HG03025 (cell line): ENCODE results near the gene DNAH10.

Experiments used
- ATAC-seq: cut with Tn5 transposase; IDR thresholded peaks from one replicate; pipeline ENCODE4 v1.9.1; 2021; ENCODE audit warnings: mild to moderate bottlenecking, moderate library complexity; ENCODE audit not compliant: unreplicated experiment, low FRiP score

The DNAH10 gene

DNA sequence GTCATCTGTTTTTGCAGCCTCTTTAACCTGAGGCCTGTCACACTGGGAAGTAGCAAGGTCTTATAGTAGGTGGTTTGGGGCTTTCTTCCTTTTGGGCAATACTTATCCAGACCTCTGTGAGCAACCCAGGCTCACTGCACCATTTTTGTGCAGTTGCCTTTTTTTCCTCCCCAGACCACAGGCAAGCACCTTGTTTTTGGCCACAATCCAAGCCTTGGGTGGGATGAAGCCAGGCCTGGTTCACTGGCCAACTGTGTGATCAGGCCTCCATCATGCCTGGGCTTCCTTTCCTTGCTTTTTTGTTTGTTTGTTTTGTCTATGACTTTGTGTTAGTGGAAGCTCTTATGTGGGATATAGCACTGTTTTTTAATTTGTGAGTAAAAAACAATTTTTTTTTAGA is 71.7 kb downstream of the DNAH10 start:
- ATAC-seq = no peak

DNA sequence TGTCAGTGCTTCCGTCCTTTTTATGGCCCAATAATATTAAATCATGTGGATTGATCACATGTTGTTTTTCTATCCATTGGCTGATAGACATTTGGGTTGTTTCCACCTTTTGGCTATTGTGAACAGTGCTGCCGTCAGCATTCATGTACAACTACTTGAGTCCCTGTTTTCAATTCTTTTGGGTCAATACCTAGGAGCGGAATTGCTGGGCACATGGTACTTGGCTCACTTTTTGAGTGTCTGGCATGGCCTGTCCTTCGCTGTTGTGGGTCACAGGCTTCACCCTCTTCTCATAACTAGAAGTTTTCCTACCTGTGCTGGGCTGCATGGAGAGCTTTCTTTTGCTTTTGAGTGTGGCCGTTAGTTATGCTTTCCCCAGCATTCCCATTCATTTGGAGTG is 72.7 kb downstream of the DNAH10 start:
- no peak for ATAC-seq

DNA sequence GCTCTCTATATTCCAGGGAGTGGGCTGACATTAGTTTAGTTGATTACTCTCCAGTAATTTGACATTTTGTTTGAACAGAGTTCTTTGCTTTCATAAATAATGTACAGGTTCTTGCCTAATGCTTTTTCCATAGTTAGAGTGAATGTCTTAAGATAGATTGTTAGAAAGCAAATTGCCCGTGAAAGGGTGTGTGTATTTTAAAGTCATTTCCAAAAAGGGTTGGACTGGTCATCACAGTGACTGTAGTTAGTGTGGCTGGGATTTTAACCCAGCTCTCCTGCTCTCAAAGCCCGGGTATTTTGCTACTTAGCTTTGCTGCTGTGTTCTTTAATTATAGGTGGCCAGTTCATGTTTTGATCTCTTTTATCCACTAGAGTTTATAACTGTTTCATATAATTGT is 74.2 kb downstream of the DNAH10 start:
- no peak for ATAC-seq

DNA sequence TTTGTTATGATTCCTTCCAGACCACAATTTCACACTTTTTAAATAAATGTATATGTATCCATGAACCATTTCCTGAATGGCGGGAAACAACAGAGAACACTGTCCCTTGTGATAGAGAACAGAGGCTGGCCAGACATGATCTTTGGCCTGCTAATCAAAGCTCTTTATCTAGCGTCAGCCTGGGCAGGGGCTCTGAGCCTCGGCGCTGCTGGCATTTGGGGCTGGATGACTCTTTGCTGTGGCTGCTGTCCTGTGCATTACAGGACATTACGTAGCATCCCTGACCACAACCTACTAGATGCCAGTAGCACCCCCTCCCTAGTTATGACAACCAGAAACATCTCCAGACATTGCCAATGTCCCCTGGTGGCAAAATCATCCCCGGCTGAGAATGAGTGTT is 77.7 kb downstream of the DNAH10 start:
- ATAC-seq = no peak

DNA sequence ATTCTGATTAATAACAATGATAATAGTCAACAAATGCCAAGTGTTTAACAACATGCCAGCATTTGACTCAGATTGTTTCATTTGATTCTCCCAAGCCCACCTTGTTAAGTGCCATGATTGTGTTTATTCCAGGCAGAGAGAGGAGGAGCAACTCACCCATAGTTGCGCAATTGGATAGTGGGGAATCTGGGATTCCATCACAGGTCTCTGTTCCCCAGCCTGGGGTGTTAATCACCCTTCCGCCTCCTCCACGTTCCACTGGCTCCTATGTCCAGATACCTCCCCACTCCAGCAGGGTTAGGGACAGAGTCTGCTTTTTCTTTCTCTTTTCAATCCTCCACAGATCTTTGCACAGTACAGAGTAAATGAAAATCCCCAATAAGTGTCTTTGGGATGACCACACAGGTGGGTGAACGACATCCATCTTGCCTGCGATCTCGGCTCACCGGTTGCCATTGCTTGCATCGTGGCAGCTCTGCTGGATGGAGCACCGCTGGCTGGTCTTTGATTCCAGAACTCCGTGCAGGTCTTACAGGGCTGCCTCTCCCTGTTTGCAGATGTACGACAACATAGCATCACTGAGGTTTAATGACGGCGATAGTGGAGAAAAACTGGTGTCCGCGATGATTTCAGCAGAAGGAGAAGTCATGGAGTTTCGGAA is 78.8 kb downstream of the DNAH10 start:
- ATAC-seq = no peak

DNA sequence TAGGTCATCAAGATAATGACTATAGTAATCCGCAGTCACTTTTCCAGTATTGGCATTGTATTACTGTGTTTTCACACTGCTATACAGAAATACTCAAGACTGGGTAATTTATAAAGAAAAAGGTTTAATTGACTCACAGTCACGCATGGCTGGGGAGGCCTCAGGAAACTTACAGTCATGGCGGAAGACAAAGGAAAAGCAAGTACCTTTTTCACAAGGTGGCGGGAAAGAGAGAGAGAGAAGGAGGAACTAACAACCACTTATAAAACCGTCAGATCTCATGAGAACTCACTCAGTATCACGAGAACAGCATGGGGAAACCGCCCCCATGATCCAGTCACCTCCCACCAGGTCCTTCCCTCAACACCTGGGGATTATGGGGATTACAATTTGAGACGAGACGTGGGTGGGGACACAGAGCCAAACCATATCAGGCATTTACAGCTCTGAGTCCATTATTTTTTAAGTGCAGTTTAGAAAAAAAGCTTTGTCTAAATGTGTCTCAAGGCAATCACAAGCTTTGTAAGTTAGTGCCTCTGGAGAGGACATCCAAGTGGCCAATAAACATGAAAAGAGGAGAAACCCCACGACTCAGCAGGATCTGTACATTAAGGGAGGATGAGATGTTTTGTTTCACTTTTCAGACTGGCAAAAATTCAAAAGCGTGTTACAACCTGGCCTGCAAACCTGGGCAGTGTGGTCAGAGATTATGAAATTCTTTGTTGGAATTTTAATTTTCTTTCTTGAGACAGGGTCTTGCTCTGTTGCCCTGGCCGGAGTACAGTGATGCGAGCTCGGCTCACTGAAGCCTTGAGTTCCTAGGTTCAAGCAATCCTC is 82.0 kb downstream of the DNAH10 start:
- ATAC-seq = no peak

DNA sequence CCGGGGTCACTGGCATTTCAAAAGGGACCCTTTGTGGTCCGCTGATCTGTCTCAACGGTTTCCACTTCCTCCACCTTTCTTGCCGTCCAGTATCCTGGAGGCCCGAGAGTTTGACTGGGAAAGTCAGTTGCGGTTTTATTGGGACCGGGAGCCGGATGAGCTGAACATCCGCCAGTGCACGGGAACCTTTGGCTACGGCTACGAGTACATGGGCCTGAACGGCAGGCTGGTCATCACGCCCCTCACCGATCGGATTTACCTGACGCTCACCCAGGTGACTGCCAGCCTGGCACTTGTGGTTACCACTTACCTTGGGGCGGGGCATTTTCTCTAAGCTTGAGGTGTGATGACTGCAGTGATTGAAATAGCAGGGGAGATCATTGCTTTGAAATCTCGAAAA is 83.8 kb downstream of the DNAH10 start:
- no peak for ATAC-seq

DNA sequence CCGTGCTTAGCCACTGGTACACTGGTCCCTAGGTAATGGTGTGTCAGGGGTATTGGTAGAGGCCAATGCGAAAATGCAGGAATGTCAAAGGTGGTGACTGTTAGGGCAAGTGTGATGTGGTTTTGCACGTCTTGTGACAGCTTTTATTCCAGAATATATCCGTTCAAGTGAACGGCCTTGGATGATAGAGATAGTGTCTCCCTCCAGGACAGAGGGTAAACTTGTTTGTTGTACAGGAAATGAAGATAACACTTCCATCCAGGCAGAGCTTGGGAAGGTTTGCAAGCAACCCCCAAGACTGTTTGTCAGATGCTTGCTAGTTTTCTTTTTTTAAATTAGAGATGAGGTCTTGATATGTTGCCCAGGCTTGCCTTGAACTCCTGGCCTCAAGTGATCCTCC is 84.2 kb downstream of the DNAH10 start:
- no peak for ATAC-seq

DNA sequence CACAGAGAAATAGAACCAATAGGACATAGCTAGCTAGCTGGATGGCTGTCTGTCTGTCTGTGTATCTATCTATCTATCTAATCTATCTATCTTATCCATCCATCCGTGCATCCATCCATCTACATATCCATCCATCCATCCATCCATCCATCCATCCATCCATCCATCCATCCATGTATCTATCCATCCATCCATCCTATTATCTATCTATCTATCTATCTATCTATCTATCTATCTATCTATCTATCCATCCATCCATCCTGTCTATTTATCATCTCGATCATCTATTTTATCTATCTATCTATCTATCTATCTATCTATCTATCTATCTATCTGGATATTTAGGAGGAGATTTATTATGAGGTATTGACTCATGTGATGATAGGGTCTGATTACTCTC is 84.9 kb downstream of the DNAH10 start:
- ATAC-seq = no peak

DNA sequence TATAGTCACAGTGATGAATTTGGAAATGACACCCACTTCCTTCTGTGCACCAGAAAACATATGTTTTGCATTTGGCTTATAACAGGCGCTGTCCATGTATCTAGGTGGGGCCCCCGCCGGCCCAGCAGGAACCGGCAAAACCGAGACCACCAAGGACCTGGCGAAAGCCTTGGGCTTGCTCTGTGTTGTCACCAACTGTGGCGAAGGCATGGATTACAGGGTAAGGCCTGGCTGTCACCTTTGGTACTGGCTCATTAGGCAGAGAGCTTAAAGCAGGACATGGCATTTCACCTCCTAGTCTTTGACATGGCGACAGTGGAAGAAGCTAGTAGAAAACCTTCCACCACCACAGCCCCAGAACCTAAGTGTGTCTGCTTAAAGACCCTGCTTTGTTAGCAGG is 85.8 kb downstream of the DNAH10 start:
- ATAC-seq = no peak

DNA sequence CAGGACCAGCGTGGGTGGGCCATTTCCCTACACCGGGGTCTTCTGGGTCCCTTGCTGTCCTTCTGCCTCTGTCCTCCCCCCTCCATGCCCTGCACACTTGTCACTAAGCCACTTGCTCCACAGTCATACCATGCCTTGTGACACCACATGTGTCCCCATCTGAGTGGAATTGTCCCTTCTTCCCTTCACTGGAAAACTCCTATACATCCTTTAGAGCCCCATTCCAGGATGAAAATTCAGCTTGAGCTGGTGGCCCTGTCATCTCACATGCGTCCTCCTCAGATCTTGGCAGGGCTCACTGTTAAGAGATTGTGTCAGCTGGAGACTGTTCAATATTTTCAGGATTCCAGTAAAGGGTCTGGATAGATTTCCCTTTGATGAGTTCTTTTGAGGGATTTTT is 87.4 kb downstream of the DNAH10 start:
- ATAC-seq = no peak

DNA sequence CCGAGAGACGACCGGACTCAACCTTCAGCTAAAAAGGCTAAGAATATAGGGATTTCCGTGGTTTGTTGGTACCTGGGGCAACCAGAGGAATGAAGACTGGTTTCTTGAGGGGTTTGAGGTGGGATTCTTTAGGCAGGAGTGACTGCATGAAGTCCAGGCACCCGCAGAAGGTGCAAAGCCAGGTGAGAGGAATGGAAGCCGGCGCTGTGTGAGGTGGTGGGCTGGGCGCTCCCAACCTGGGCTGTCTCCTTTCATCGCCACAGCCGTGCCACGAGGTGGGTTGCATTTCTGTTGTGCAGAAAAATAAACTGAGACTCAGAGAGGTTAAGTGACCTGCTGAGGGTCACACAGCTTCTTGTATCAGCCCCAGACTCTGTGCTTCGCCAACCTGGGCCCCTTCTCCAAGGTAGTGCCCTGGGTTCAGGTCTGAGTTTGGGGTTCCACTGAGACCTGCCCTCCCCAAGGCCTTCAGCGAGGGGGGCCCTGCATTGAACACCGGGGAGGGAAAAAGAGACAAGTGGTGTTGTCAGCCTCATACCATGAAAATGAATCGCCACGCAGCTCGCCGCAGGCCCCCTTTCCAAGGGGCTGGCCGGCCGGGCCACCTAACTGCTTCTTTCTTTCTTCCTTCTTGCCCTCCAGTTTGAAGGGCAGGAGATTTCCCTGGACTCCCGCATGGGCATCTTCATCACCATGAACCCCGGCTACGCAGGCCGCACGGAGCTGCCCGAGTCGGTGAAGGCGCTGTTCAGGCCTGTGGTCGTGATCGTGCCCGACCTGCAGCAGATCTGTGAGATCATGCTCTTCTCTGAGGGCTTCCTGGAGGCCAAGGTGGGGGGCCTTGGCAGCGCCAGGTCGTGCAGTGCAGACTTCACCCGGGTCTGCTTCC is 88.4 kb downstream of the DNAH10 start:
- ATAC-seq = no peak

DNA sequence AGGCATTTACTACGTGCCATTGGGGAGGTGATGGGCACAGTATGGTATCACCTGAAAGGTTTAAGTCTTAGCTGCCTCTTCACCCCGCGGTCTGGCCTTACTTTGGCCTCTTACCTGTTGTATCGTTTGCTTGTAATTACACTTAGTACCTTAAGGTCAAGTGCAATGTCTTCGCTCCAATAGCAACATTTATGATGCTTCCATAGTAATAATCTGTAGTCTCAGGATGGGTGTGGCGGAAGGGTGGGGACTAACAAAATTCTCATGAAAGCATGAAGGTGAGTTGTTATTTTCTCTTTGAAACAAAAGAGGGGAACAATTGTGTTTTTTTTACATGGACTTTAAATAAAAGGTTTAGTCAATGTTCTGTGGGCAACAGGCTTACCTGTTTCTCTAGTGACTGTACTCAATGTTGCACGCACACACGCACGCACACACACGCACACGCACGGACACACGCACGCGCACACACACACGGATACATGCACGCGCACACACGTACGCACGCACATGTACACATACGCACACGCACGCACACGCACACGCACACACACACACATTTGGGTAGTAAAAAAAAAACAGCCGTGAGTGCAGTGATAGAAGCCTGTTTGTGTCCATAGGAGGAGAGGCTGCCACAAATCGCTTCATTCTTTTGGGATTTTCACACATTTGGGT is 91.4 kb downstream of the DNAH10 start:
- ATAC-seq = no peak

DNA sequence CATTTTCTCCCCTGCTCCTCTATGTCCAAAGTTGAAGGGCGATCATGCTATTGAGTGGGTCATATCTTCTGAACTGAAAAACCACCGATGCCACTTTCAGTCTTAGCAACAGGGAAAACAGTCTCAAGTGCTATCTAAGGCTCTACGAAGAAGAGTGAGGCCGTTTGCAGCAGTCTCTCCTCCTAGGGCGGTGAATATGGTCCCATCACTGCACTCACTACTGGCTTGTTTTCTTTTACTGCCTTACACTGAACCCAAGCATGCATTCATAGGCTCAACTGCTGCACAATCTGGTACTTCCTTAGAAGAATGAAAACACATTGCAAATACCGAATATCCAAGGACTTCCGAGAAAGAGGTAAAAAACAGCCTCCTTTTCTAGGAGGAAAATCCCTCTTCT is 92.1 kb downstream of the DNAH10 start:
- no peak for ATAC-seq

DNA sequence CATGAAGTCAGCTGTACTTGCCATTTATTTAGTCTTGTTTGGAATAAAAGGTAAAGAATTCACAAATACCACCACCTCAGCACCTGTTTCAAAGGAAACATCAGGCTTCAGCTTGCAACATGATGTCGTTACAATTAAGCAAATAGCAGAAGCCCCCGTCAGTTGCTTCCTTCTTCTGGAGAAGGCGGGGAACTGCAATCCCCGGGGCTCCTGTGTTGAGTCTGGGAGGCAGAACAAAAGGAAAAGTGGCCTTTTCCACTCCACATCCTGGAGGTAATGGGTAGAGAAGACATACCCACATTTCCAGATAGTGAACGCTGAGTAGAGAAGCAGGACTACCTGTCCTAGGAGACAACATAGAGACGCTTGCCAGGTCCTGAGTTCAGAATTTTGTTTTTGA is 92.8 kb downstream of the DNAH10 start:
- ATAC-seq = no peak

DNA sequence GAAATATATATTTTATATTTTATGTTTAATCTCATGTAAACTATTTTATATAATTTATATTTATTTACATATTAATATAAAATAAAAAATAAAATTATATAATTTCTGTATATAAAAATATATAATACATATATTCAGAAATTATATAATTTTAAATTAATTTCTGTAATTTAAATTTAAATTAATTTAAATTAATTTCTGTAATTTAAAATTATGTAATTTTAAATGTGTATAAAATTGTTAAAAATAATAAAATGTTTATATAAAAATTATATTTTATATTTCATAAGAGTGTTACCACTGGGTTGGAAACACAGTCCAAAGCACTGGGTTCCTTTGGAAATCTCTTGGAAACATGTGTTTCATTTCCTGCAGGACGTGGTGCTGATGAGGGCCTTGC is 94.6 kb downstream of the DNAH10 start:
- no peak for ATAC-seq

DNA sequence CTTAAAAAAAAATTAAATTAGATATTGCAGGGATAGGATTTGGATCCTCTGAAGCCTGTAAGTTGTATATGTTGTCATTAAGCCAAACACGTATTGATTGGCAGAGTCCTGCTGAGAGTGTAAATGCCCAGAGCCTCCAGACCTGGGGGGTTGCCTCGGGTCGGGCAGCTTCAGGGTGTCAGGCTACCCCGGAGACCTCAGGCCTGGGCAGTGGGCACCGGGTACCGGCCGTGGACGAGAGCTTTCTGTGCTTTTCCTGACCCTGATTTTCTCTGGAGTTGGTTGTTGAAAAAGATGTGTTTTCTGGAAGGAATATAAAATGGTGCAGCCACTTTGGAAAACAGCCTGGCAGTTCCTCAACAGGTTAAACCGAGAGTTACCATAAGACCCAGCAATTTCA is 96.1 kb downstream of the DNAH10 start:
- ATAC-seq = no peak

DNA sequence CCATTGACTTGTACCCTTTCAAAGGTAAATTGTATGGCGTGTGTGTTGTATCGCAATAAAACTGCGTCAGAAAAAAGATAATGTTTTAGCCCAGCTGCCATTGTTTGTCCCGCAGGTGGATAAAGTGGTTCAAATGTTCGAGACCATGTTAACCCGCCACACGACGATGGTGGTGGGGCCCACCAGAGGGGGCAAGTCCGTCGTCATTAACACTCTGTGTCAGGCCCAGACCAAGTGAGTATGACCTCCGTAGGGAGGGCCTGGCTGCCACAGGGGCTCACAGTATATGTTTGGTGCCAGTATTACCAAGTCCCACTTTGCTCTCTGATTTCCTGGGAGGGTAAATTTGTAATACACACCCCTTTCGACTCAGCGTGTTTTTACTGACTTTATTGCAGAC is 96.9 kb downstream of the DNAH10 start:
- no peak for ATAC-seq

DNA sequence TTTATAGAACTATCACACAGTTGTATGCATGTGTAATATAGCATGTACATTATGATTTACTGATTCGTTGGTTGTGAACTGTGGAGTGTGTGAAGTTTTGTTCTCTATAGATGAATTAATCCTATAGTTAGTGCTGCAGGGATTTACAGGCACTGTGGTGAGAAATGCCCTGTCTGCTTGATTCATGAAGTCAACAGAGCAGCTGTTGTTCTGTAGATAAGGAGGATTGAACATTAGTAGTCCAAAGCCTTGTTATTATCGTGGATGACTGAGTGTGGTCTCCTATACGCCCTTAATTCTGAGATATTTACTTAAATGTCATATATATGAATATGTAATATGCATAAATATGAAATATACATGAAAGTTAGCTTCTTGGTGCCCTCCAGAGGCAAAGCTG is 98.3 kb downstream of the DNAH10 start:
- ATAC-seq = no peak

DNA sequence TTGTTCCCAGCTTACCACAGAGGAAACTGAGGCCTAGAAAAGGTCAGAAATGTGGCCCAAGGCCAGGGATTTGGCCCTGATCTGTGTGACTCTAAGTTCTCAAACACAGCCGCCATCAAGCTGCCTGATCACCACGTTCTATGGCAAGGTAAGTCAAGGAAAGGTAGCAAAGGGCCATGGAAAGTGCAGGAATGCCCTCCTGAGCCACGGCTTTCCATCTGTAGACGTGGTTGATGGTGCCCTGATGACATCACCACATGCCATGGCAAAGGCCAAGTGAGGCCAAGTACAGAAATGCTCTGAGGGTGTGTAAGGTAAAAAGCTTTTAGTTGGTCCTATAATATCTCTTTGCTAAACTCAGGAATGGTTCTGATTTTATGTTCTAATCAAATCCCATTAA is 99.3 kb downstream of the DNAH10 start:
- ATAC-seq = no peak

DNA sequence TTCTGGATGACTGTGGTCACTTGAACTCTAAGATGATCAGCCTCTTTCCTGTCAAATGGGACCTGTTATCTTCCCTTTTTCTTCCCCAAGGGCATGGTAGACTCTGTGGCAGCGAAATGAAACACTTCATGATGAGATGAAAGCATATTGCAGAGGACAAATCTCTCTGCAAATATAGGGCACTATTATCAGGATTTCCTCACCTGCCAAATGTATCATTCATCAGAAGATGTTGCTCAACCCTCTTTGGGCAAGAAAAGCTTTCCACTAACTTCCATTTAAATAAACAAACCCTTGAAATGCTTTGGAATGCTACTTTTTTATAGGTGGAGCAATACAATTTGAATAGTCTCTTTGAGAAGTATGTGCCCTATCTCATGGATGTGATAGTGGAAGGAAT is 105.0 kb downstream of the DNAH10 start:
- no peak for ATAC-seq
